HL-60 (cell line): ENCODE measurements around the gene SYNPO.

ENCODE experiments used
- DNase-seq, 2 experiments: peaks; one replicate each; pipeline ENCODE4 v3.0.0-alpha.2; 2010 to 2020; ENCODE audit warnings: low read depth in 1 of 2, low spot score in 1 of 2
- H3K27ac ChIP-seq: fragments of 250-450 bp; sonication (Bioruptor Pico); replicated peaks from 2 replicates; pipeline ENCODE4 v1.5.1; 2020; ENCODE audit warnings: mild to moderate bottlenecking, moderate library complexity
- H3K27me3 ChIP-seq: fragments of 250-450 bp; sonication (Bioruptor Pico); 2 replicates; pipeline ENCODE4 v1.5.1; 2021; ENCODE audit warnings: mild to moderate bottlenecking, moderate library complexity; ENCODE audit not compliant: insufficient read depth, poor library complexity, severe bottlenecking
- H3K4me3 ChIP-seq: replicated peaks from 2 replicates; pipeline ENCODE4 v1.5.1; 2011; ENCODE audit warnings: mild to moderate bottlenecking, control low read depth, low read length; ENCODE audit not compliant: insufficient read depth
- CTCF ChIP-seq: IDR thresholded peaks from one replicate; pipeline ENCODE4 v1.5.1; 2011; ENCODE audit warnings: low read length, control low read depth, inconsistent platforms; ENCODE audit not compliant: insufficient read depth
- GABPA ChIP-seq: IDR thresholded peaks from 2 replicates; pipeline ENCODE4 v1.6.1; 2012; ENCODE audit warnings: low read depth
- POLR2AphosphoS5 ChIP-seq: IDR thresholded peaks from 2 replicates; pipeline ENCODE4 v1.6.1; 2012; ENCODE audit warnings: low read depth
- REST ChIP-seq: IDR thresholded peaks from 2 replicates; pipeline ENCODE4 v1.6.1; 2012; ENCODE audit warnings: low read depth; ENCODE audit not compliant: insufficient replicate concordance
- SPI1 ChIP-seq: IDR thresholded peaks from 2 replicates; pipeline ENCODE4 v1.6.1; 2012; ENCODE audit warnings: low read depth, mild to moderate bottlenecking, borderline replicate concordance

Gene SYNPO

GRCh38 chr5:150614661-150615060 lies 25.8 kb upstream of the SYNPO start:
- peaks cover 3% of the 10 kb centered on the region for H3K27me3 ChIP-seq
- TF ChIP-seq POLR2AphosphoS5: no peak
- no peak for TF ChIP-seq CTCF
- no peak for TF ChIP-seq REST
- no peak for TF ChIP-seq GABPA
- TF ChIP-seq SPI1: no peak
- no peak for DNase-seq
- H3K27ac ChIP-seq: no peak overlapping the region
- H3K4me3 ChIP-seq: no peak overlapping the region

GRCh38 chr5:150615141-150615699 lies 25.2 kb upstream of the SYNPO start:
- Histone ChIP-seq H3K27me3 (peaks cover 3% of the 10 kb centered on the region), H3K4me3 (no peak overlapping the region), H3K27ac (no peak overlapping the region)
- TF ChIP-seq REST (no peak), POLR2AphosphoS5 (no peak), CTCF (no peak), SPI1 (no peak), GABPA (no peak)
- DNase-seq: no peak

GRCh38 chr5:150616024-150616470 lies 24.4 kb upstream of the SYNPO start:
- H3K27me3 ChIP-seq: peaks cover 3% of the 10 kb centered on the region
- no peak overlapping the region for H3K4me3 ChIP-seq
- H3K27ac ChIP-seq: no peak overlapping the region
- TF ChIP-seq SPI1: no peak
- TF ChIP-seq CTCF: no peak
- no peak for TF ChIP-seq GABPA
- TF ChIP-seq REST: no peak
- no peak for TF ChIP-seq POLR2AphosphoS5
- DNase-seq: no peak
